Right ventricle myocardium superior (tissue), 1 donor: ENCODE measurements around the gene PYY. TPM values are rescaled to one million over a fixed set of nuclear protein-coding genes. Genes with fewer than 3 reads are reported as not detected.
"Not testable (repeated sequence)": the region's sequence is repeated elsewhere in the genome, so short reads cannot be mapped to it uniquely, and the experiment has no call there.

Source experiments
- ATAC-seq: fragments of 200-7000 bp; cut with Tn5 transposase; one replicate; pipeline ENCODE4 v1.9.1; 2020; ENCODE audit warnings: mild to moderate bottlenecking; ENCODE audit not compliant: poor library complexity
- DNase-seq: peaks from one replicate; pipeline ENCODE4 v3.0.0-alpha.2; 2020
- intact Hi-C: fragments of 100-400 bp; cut with DNase I; formaldehyde crosslinking; loops from one replicate; pipeline ENCODE4 v1.11.2; 2022
- total RNA-seq: library from RNA; stranded (reverse); fragmentation: NEBNext Ultra II Directional; extraction: Animal tissue kit (Norgen Biotek cat#: 25700); gene quantifications from one replicate; pipeline ENCODE4 v1.2.1, GENCODE V29; 2021
- donor health status: DM: no; HTN: yes; CAD: no; lungs with severe emphysema.

The PYY gene
- total RNA-seq, 1 donor from 2014 or later = not detected

GRCh38 chr17:43928609-43929008 lies 25.1 kb downstream of the PYY start:
- ATAC-seq = no peak
- intact Hi-C loops = no loop called here
- DNase-seq = no peak

DNA sequence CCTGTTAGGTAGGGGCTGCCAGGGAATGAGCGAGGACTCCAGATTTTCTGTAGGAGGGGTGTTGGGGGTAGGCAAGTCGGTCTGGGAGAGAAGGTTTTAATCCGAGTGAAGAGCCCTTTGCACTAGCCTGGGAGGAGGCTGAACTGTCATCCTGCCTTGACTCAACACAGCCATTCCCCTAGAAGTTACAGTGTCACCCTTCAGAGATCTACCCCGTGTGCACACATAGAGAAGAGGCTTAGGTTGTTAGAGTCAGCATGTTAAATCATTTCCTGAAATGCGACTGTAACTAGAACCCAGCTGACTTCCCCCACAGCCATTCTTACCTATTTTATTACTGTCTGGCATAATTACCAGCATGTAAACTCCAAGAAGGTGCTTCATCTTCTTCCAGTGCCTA lies 25.8 kb downstream of the PYY start:
- intact Hi-C loops, DNase-seq, ATAC-seq: not testable (repeated sequence)

GRCh38 chr17:43927060-43927864 lies 26.5 kb downstream of the PYY start:
- peak; percentile 47 for DNase-seq
- intact Hi-C loops = no loop called here
- peak; percentile 72 for ATAC-seq

DNA sequence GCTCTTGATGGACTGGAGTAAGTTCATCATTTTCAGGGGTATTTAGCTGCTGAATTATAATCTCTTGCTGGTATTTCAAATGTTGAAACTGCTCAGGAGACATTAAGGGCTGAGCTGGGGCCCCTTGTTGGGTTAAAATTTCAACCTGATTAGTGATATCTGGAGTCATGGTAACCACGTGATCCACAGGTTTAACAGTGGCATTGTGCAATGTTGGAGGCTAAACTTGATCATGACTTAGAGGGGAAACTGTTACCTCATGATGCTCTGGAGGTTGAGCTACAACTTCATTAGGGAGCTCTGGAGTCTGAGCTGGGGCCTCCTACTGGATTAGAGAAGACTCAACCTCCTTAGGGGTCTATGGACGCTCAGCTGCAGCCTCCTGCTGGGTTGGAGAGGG lies 29.2 kb downstream of the PYY start:
- intact Hi-C loops = no loop called here
- ATAC-seq (no peak), DNase-seq (no peak)

GRCh38 chr17:43920500-43921095 lies 33.1 kb downstream of the PYY start:
- DNase-seq = no peak
- ATAC-seq = no peak
- intact Hi-C loops = no loop called here

GRCh38 chr17:43918026-43918389 lies 35.7 kb downstream of the PYY start:
- intact Hi-C loops = no loop called here
- ATAC-seq (no peak), DNase-seq (no peak)

- DNase-seq = peak; percentile 67
- intact Hi-C loops = no loop called here
- ATAC-seq = peak; percentile 77
Measured at GRCh38 chr17:43917348-43918025, 36.3 kb downstream of the PYY start.

DNA sequence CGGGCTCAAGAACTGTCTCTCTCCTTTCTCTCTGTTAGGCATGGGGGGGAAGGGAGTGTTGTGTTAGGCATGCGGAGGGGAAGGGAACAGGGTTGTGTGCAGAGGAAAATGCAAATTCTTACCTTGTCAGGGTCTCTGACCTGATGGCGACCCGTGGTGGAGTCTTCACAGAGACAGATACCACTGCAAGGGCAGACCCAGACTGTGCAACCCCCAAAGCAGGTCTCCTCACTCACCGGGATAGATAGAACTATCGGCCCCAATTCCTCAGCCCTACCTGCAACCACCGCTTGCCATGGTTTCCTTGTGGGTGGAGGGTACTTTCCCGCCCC lies 36.8 kb downstream of the PYY start:
- intact Hi-C loops = no loop called here
- ATAC-seq (no peak), DNase-seq (no peak)

GRCh38 chr17:43916385-43916784 lies 37.4 kb downstream of the PYY start:
- ATAC-seq (no peak), DNase-seq (no peak)
- intact Hi-C loops = no loop called here

GRCh38 chr17:43915559-43915958 lies 38.2 kb downstream of the PYY start:
- ATAC-seq (no peak), DNase-seq (no peak)
- intact Hi-C loops = no loop called here

DNA sequence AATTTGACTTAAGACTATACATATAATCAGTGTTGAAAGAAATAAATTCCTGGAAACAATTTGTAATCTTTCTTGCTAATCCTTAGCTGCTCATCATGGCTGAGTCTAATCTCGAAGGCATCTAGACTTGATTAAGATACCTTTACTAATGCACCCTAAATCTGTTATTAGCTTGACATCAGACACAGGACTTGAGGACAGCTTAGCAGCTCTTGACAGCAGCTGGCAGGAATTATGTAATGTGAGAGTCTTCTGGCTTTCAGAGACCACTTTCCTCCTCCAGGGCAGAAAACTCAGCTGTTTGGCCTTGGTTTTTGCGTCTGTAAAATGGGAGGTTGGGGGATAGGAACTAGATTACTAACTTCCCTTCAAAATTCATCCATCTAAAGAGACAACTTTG lies 39.3 kb downstream of the PYY start:
- ATAC-seq (no peak), DNase-seq (no peak)
- intact Hi-C loops = no loop called here

DNA sequence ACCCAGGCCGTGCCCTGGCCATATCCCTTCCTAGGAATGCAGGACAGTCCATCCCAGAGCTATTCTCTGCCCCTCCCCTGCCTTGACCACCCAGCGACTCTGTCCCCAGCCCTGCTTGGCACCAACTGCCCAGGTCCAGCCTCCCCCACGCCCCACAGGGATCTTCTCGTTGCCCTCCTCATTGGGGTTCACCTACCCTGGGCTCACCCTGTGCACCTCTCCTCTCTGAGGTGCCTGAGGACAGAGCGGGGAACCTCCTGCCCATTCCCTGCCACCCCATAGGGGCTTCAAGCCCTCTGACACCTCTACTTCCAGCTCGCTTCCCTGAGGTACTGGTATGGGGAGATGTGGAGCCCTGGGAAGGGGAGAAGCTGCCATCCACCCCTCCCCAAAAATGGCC lies 40.2 kb downstream of the PYY start:
- DNase-seq = no peak
- intact Hi-C loops = no loop called here
- ATAC-seq = no peak

- intact Hi-C loops = no loop called here
- ATAC-seq (no peak), DNase-seq (no peak)
Measured at GRCh38 chr17:43912635-43913304, 41.0 kb downstream of the PYY start.

DNA sequence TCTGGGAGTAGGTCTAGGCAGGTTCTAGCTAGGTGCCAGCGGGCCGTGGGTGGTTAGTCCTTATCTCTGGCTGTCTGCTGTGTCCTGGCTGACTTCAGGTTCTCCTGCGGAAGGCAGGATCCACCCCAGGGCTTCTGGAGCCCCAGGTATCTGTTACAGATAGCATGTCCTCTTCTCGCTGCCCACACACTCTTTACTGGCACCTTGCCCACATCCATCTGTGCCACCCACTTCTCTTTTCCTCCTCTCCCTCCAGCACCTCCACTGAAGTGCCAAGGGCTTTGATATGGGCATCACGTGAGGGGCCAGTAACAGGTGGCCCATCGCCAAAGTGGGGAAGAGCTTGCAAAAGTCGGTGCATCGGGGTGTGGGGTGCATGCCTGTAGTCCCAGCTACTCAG lies 41.8 kb downstream of the PYY start:
- DNase-seq (peak; percentile 71), ATAC-seq (peak; percentile 63)
- intact Hi-C loops = no loop called here

- ATAC-seq (no peak), DNase-seq (no peak)
- intact Hi-C loops = no loop called here
Measured at GRCh38 chr17:43909537-43910231, 44.1 kb downstream of the PYY start.

DNA sequence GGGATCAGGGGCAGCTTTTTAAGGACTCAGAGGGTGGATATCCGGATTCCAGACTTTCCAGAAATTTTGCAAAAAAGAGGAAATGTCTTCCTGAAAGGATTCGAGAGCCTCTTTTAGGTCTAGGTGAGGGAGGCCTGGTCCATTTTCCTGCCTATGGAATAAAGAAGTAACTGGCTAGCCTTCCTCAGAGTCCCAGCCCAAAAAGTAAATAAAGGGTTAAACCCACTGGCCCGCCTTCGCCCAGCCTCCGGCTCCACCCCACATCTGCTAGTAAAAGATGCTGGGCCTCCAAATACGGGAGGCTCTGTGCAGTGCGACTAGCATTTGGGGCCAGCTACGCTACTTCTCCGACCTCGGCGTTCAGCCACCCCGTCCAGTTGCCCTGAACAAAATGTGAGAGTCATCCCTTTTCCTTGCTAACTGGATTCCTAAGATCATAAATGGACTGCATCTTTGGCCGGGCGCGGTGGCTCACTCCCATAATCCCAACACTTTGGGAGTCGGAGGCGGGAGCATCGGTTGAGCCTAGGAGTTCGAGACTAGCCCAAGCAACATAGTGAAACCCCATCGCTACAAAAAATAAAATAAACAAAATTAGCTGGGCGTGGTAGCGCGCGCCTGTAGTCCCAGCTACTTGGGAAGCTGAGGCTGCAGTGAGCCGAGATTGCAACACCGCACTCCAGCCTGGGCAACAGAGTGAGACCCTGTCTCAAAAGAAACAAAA lies 45.6 kb downstream of the PYY start:
- ATAC-seq (peak; percentile 79), DNase-seq (peak; percentile 80)
- intact Hi-C loops = no loop called here

DNA sequence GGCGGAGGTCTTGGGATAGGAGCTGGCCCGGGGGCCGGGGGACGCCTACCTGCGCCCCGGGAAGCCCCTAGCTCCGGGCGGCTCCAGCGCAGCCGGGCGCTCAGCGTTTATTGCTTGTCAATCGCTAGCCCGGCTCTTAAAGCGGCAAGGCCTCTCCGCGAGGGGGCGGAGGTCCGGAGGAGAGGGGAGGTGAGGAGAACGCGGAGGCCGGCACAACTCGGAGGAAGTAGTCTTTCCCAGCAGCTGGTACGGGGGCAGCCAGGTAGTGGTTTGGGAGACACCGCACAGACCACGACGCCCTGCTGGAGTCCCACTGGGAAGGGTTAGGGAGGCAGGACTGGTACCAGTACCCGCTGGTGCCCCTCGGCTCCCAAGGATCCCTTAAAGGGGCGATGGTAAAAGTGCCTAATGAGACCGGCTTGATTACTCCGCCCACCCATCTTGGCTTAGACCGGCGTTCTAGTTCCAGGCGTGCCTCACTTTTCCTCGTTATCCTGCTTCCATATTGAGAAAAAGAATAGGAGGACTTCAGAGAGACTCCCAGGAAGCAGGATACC lies 46.2 kb downstream of the PYY start, which contains the start of gene MPP2:
MPP2 (minus strand) TSS at position 112 of the 557 bp plus-strand sequence. CDS start 3,076 bp downstream, outside the sequence.
- intact Hi-C loops = no loop called here
- DNase-seq (peak; percentile 78), ATAC-seq (peak; percentile 80)

DNA sequence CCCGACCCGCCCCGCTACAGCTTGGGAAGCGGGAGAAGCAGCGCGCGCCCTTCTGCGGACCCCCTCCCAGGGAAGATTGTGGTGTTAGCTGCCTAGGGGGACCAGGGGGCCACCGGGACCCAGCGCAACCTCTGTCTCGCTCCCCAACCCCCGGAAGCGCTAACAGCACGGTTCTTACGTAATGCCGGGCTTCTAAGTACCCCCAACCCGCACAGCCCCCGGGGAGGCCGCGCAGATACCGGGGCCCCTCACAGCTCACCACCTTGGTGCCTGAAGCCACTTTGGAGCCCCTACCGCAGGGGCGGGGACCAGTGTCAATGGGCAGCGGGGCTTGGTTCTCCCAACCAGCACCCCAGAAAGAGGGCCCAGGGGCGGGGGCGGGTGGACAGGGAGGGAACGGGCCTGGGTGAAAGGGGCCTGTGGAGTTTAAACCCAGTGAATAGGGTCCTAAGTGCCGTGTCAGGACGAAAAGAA lies 46.8 kb downstream of the PYY start:
- intact Hi-C loops = no loop called here
- ATAC-seq (peak; percentile 11), DNase-seq (no peak)
